Astrocyte (in vitro differentiated cells and primary cell): ENCODE results near the gene FAM13C. TPM values are rescaled to one million over a fixed set of nuclear protein-coding genes. Genes with fewer than 3 reads are reported as not detected.
"Not testable (repeated sequence)": the region's sequence is repeated elsewhere in the genome, so short reads cannot be mapped to it uniquely, and the experiment has no call there.

Experiments
- DNase-seq: peaks from one replicate; pipeline ENCODE4 v3.0.0-alpha.2; 2010; ENCODE audit warnings: low read depth
- FAIRE-seq: peaks from 2 replicates; lab custom pipeline; 2011; peaks lifted over from hg19 to GRCh38; lab: Jason Lieb, UNC
- H2AFZ ChIP-seq: 2 replicates; pipeline ENCODE4 v1.6.0; 2012; ENCODE audit warnings: low read depth, low read length, inconsistent platforms
- H3K27ac ChIP-seq: 2 replicates; pipeline ENCODE4 v1.5.1; 2011; ENCODE audit warnings: low read depth, low read length, inconsistent platforms
- H3K27me3 ChIP-seq: 2 replicates; pipeline ENCODE4 v1.6.0; 2011; ENCODE audit warnings: low read length, inconsistent platforms; ENCODE audit not compliant: insufficient read depth
- H3K36me3 ChIP-seq: 2 replicates; pipeline ENCODE4 v1.5.1; 2011; ENCODE audit warnings: low read length, inconsistent platforms; ENCODE audit not compliant: insufficient read depth
- H3K4me1 ChIP-seq: 2 replicates; pipeline ENCODE4 v1.5.1; 2011; ENCODE audit warnings: low read length, inconsistent platforms; ENCODE audit not compliant: insufficient read depth
- H3K4me2 ChIP-seq: 2 replicates; pipeline ENCODE4 v1.6.0; 2012; ENCODE audit warnings: low read length, inconsistent platforms
- H3K4me3 ChIP-seq: 2 replicates; pipeline ENCODE4 v1.5.1; 2011; ENCODE audit warnings: low read depth, mild to moderate bottlenecking, low read length, inconsistent platforms; ENCODE audit not compliant: insufficient read depth
- H3K79me2 ChIP-seq: 2 replicates; pipeline ENCODE4 v1.6.0; 2012; ENCODE audit warnings: mild to moderate bottlenecking, low read length, inconsistent platforms; ENCODE audit not compliant: insufficient read depth
- H3K9ac ChIP-seq: 2 replicates; pipeline ENCODE4 v1.6.0; 2012; ENCODE audit warnings: mild to moderate bottlenecking, low read length, inconsistent platforms
- H3K9me3 ChIP-seq: 2 replicates; pipeline ENCODE4 v1.5.1; 2012; ENCODE audit warnings: low read depth, mild to moderate bottlenecking, low read length, inconsistent platforms; ENCODE audit not compliant: insufficient read depth
- H4K20me1 ChIP-seq: 2 replicates; pipeline ENCODE4 v1.6.0; 2012; ENCODE audit warnings: low read length, inconsistent platforms; ENCODE audit not compliant: insufficient read depth
- H3K27ac Mint-ChIP-seq: one replicate; pipeline ENCODE4 v1.8.0; 2021; ENCODE audit warnings: mild to moderate bottlenecking, mixed read lengths; ENCODE audit not compliant: unreplicated experiment
- H3K27me3 Mint-ChIP-seq: one replicate; pipeline ENCODE4 v1.8.0; 2021; ENCODE audit warnings: low read depth, mixed read lengths; ENCODE audit not compliant: unreplicated experiment
- H3K36me3 Mint-ChIP-seq: one replicate; pipeline ENCODE4 v1.8.0; 2021; ENCODE audit warnings: low read depth, mixed read lengths; ENCODE audit not compliant: unreplicated experiment
- H3K4me1 Mint-ChIP-seq: one replicate; pipeline ENCODE4 v1.8.0; 2021; ENCODE audit warnings: low read depth, mixed read lengths; ENCODE audit not compliant: unreplicated experiment
- H3K4me3 Mint-ChIP-seq: one replicate; pipeline ENCODE4 v1.8.0; 2021; ENCODE audit warnings: mild to moderate bottlenecking, moderate library complexity, mixed read lengths; ENCODE audit not compliant: unreplicated experiment
- H3K9me3 Mint-ChIP-seq: one replicate; pipeline ENCODE4 v1.8.0; 2021; ENCODE audit warnings: mild to moderate bottlenecking, mixed read lengths; ENCODE audit not compliant: unreplicated experiment
- CTCF ChIP-seq: IDR thresholded peaks from 2 replicates; pipeline ENCODE4 v1.5.1; 2011; ENCODE audit warnings: low read depth, mild to moderate bottlenecking, inconsistent platforms, low read length, moderate library complexity; ENCODE audit not compliant: insufficient read depth
- EZH2 ChIP-seq: IDR thresholded peaks from 2 replicates; pipeline ENCODE4 v1.6.1; 2012; ENCODE audit warnings: mild to moderate bottlenecking, low read length, inconsistent platforms; ENCODE audit not compliant: insufficient read depth
- total RNA-seq: library from RNA; stranded (reverse); gene quantifications from 2 replicates; pipeline ENCODE4 v1.2.1, GENCODE V29; 2021

Gene FAM13C
- total RNA-seq, 1 donor from 2014 or later: 8.7 TPM

GRCh38 chr10:59225211-59225610 is 137.1 kb downstream of the FAM13C start:
- no peaks in the 10 kb centered on the region for H3K4me1 ChIP-seq
- H4K20me1 ChIP-seq: no peaks in the 10 kb centered on the region
- H3K27me3 ChIP-seq: no peaks in the 10 kb centered on the region
- no peaks in the 10 kb centered on the region for H3K36me3 ChIP-seq
- H3K36me3 Mint-ChIP-seq: no peaks in the 10 kb centered on the region
- no peak for FAIRE-seq
- no peak for DNase-seq
- H3K9me3 ChIP-seq: no peaks in the 10 kb centered on the region
- H3K9me3 Mint-ChIP-seq: no peaks in the 10 kb centered on the region
- H3K4me3 Mint-ChIP-seq: no peak overlapping the region
- H3K9ac ChIP-seq: no peak overlapping the region
- H3K4me2 ChIP-seq: no peak overlapping the region
- no peaks in the 10 kb centered on the region for H3K27me3 Mint-ChIP-seq
- H3K4me1 Mint-ChIP-seq: peaks cover 2% of the 10 kb centered on the region
- TF ChIP-seq EZH2 (no peak), CTCF (no peak)
- H3K4me3 ChIP-seq: no peak overlapping the region
- H3K27ac Mint-ChIP-seq: no peak overlapping the region
- H3K79me2 ChIP-seq: no peaks in the 10 kb centered on the region
- H2AFZ ChIP-seq: no peak overlapping the region
- H3K27ac ChIP-seq: no peak overlapping the region

- not testable (repeated sequence) for H3K4me2 ChIP-seq, H3K27ac Mint-ChIP-seq, H3K9me3 Mint-ChIP-seq, FAIRE-seq, H3K27ac ChIP-seq, H3K4me1 Mint-ChIP-seq, DNase-seq, H3K4me3 ChIP-seq, H3K36me3 Mint-ChIP-seq, H4K20me1 ChIP-seq, H3K79me2 ChIP-seq, H3K9ac ChIP-seq, H3K27me3 Mint-ChIP-seq, H2AFZ ChIP-seq, H3K4me3 Mint-ChIP-seq, H3K4me1 ChIP-seq, H3K27me3 ChIP-seq, H3K9me3 ChIP-seq, H3K36me3 ChIP-seq
These were observed 138.8 kb downstream of the FAM13C start for GRCh38 chr10:59223597-59223996.

- H3K4me3 Mint-ChIP-seq: no peak overlapping the region
- H3K9me3 Mint-ChIP-seq: no peaks in the 10 kb centered on the region
- H3K27ac Mint-ChIP-seq: no peak overlapping the region
- Histone ChIP-seq H3K9ac (no peak overlapping the region), H3K27ac (no peak overlapping the region), H4K20me1 (no peaks in the 10 kb centered on the region), H3K27me3 (no peaks in the 10 kb centered on the region), H3K36me3 (no peaks in the 10 kb centered on the region), H3K4me3 (no peak overlapping the region), H3K4me2 (no peak overlapping the region), H3K4me1 (no peaks in the 10 kb centered on the region), H3K79me2 (no peaks in the 10 kb centered on the region), H3K9me3 (no peaks in the 10 kb centered on the region), H2AFZ (no peak overlapping the region)
- FAIRE-seq (no peak), DNase-seq (peak; percentile 10)
- peaks cover 2% of the 10 kb centered on the region for H3K4me1 Mint-ChIP-seq
- no peaks in the 10 kb centered on the region for H3K27me3 Mint-ChIP-seq
- no peaks in the 10 kb centered on the region for H3K36me3 Mint-ChIP-seq
- TF ChIP-seq CTCF: no peak
- no peak for TF ChIP-seq EZH2
These were observed 139.6 kb downstream of the FAM13C start for GRCh38 chr10:59222788-59223187.
